Right forelimb (tissue), 1 donor: ENCODE data around the gene BMPER.

Experiments
- DNase-seq: peaks from one replicate; pipeline ENCODE4 v3.0.0-alpha.2; 2018

The BMPER gene

GRCh38 chr7:34067005-34067778, 161.9 kb downstream of the BMPER start:
- no peak for DNase-seq

- no peak for DNase-seq
These were observed 164.3 kb downstream of the BMPER start for GRCh38 chr7:34069676-34070075.

- DNase-seq: no peak
These were observed 165.4 kb downstream of the BMPER start for GRCh38 chr7:34070511-34071323.

- DNase-seq: no peak
These were observed 168.3 kb downstream of the BMPER start for GRCh38 chr7:34073676-34074075.

- no peak for DNase-seq
These were observed 169.1 kb downstream of the BMPER start for GRCh38 chr7:34074421-34074820.

GRCh38 chr7:34075523-34076370, 170.4 kb downstream of the BMPER start:
- no peak for DNase-seq

GRCh38 chr7:34077168-34077567, 171.8 kb downstream of the BMPER start:
- DNase-seq: no peak

- no peak for DNase-seq
These were observed 173.5 kb downstream of the BMPER start for GRCh38 chr7:34078864-34079263.

GRCh38 chr7:34080513-34080912, 175.2 kb downstream of the BMPER start:
- no peak for DNase-seq

GRCh38 chr7:34081935-34082334, 176.6 kb downstream of the BMPER start:
- no peak for DNase-seq

- no peak for DNase-seq
These were observed 178.1 kb downstream of the BMPER start for GRCh38 chr7:34083440-34083839.

- no peak for DNase-seq
These were observed 179.3 kb downstream of the BMPER start for GRCh38 chr7:34084651-34085050.

GRCh38 chr7:34086064-34086463, 180.7 kb downstream of the BMPER start:
- DNase-seq: no peak

- DNase-seq: no peak
These were observed 181.6 kb downstream of the BMPER start for GRCh38 chr7:34086981-34087380.

GRCh38 chr7:34087892-34088891, 182.9 kb downstream of the BMPER start:
- no peak for DNase-seq

GRCh38 chr7:34090816-34091215, 185.5 kb downstream of the BMPER start:
- peak; percentile 64 for DNase-seq

- DNase-seq: no peak
These were observed 186.1 kb downstream of the BMPER start for GRCh38 chr7:34091321-34091917.

GRCh38 chr7:34093276-34093675, 187.9 kb downstream of the BMPER start:
- no peak for DNase-seq

GRCh38 chr7:34096198-34096651, 190.9 kb downstream of the BMPER start:
- DNase-seq: no peak

- no peak for DNase-seq
These were observed 191.4 kb downstream of the BMPER start for GRCh38 chr7:34096777-34097176.

GRCh38 chr7:34100661-34101060, 195.3 kb downstream of the BMPER start:
- no peak for DNase-seq
